GM18861 (cell line): ENCODE measurements around the gene EPHA1.

Experiments
- ATAC-seq: cut with Tn5 transposase; IDR thresholded peaks from one replicate; pipeline ENCODE4 v1.9.1; 2021; ENCODE audit not compliant: unreplicated experiment

Gene EPHA1

GRCh38 chr7:143354376-143354775, 54.3 kb downstream of the EPHA1 start:
- ATAC-seq = no peak

GRCh38 chr7:143352531-143353002, 56.1 kb downstream of the EPHA1 start:
- ATAC-seq = no peak

- ATAC-seq = no peak
Observed at GRCh38 chr7:143351574-143351973, 57.1 kb downstream of the EPHA1 start.

- ATAC-seq = no peak
Observed at GRCh38 chr7:143351060-143351459, 57.6 kb downstream of the EPHA1 start.

- ATAC-seq = no peak
Observed at GRCh38 chr7:143347950-143348349, 60.7 kb downstream of the EPHA1 start.

- ATAC-seq = no peak
Observed at GRCh38 chr7:143346018-143346417, 62.6 kb downstream of the EPHA1 start.

GRCh38 chr7:143345428-143345900, 63.2 kb downstream of the EPHA1 start:
- ATAC-seq = no peak

- no peak for ATAC-seq
Observed at GRCh38 chr7:143343596-143343995, 65.1 kb downstream of the EPHA1 start.

- no peak for ATAC-seq
Observed at GRCh38 chr7:143341842-143342241, 66.8 kb downstream of the EPHA1 start.
